GM12872 (cell line): ENCODE data around the gene SGK1.

Experiments used
- TF ChIP-seq, protein P1 (sequence below): IDR thresholded peaks from 3 replicates; pipeline ENCODE4 v1.5.1; 2011; ENCODE audit warnings: low read depth, mild to moderate bottlenecking, low read length, moderate library complexity; ENCODE audit not compliant: insufficient read depth

The SGK1 gene

DNA sequence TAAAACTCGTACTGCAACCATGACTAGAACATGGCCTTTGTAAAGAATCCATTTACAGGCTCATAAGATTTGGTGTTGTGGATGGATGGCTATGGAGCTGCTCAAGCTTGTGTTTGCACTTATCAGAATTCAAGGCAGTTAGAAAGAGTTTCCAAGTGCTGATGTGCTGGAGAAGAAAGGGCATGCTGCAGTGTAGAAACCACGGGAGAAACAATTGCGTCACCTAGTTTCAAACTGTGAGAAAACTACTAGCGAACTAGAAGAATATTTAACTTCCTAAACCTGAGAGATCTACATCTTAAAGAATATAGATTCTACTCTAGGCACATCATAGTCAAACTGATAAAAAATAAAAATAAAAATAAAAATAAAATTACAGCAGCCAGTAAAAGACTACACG is 116.2 kb downstream of the SGK1 start:
- TF ChIP-seq, protein P1, sequence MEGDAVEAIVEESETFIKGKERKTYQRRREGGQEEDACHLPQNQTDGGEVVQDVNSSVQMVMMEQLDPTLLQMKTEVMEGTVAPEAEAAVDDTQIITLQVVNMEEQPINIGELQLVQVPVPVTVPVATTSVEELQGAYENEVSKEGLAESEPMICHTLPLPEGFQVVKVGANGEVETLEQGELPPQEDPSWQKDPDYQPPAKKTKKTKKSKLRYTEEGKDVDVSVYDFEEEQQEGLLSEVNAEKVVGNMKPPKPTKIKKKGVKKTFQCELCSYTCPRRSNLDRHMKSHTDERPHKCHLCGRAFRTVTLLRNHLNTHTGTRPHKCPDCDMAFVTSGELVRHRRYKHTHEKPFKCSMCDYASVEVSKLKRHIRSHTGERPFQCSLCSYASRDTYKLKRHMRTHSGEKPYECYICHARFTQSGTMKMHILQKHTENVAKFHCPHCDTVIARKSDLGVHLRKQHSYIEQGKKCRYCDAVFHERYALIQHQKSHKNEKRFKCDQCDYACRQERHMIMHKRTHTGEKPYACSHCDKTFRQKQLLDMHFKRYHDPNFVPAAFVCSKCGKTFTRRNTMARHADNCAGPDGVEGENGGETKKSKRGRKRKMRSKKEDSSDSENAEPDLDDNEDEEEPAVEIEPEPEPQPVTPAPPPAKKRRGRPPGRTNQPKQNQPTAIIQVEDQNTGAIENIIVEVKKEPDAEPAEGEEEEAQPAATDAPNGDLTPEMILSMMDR: no peak

DNA sequence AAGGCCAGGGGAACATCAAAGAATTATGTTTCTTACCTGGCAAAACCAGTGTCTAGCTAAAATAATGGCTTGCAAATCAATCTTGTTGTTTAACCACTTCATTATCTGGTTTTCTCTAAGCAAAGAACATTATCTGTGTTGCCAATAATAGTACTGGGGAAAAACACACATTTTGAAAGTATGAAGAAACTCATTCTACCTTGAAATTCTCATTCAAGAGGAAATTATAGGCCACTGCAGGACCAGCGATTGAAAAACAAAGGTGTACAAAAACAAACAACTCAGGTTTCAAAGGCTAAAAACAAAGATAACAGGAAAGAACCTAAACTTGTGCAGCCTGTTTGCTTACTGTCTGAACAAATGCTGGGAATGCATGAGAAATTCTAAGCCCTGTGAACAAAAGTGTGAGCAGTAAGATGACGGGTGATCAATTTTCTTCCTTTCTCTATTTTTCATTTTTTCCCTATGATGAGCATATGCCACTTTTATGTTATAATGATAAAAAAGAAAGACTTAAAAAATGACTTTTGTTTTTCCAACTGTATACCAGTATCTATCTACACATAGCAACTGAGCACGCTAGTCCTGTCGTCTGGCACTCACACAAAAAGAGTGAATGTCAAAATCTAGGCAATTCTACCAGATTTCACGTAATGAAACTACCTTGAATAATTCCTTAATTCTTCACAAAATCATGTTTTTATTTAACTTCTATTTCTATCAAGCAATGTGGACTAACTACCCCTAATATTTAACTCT is 117.9 kb downstream of the SGK1 start:
- TF ChIP-seq, protein P1: no peak

DNA sequence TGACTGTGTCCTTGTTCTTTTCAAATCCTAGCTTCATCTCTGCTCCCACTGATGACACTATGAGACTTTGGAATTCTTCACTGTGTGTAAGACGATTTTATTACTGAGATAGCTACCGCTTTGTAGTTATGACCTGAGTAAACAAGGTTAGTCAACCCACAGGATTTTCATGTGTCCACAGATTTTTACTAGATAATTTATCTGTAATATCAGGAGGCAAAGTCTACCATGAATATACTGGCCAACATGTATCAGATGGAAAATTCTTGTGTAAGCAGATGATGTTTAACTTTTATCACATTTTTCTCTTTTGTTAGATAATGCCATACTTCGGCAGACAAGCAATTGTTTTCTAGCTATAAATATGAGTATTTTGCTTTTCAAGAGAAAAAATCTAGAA is 119.8 kb downstream of the SGK1 start:
- TF ChIP-seq, protein P1: no peak

DNA sequence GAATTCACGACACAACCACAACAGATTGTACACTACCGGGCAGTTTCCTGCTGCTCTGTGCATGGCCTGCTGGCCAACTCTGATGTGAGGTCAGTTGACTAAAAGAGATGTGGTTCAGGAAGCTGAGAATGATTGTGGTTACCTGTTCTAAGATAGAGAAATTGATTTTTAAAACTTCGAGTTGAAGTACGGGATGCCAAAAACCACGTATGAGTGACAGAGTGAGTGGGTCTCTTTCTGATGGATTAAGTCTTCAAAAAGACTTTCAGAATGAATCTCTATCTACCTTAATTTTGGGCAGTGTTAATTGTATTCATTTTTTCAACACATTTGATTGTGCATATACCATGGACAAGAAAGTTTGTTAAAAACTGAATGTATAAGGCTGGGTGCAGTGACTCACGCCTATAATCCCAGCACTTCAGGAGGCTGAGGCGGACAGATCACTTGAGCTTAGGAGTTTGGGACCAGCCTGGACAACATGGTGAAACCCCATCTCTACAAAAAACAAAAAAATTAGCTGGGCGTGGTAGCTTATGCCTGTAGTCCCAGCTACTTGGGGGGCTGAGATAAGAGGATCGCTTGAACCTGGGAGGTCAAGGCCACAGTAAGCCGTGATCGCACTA is 121.2 kb downstream of the SGK1 start:
- TF ChIP-seq, protein P1: no peak

DNA sequence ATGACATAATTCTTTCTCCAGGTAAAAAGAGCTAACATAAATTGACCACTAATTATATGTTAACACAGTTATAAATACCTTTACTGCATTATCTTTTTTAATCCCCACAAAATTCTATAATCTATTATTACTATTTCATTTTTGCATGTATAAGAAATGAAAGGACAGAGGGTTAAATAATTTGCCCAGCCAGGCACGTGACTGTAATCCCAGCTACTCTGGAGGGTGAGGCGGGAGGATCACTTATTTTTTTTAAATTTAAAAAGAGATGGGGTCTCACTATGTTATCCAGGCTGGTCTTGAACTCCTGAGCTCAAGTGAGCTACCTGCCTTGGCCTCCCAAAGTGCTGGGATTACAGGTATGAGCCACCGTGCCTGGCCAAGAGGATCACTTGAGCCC is 121.9 kb downstream of the SGK1 start:
- TF ChIP-seq, protein P1: no peak

DNA sequence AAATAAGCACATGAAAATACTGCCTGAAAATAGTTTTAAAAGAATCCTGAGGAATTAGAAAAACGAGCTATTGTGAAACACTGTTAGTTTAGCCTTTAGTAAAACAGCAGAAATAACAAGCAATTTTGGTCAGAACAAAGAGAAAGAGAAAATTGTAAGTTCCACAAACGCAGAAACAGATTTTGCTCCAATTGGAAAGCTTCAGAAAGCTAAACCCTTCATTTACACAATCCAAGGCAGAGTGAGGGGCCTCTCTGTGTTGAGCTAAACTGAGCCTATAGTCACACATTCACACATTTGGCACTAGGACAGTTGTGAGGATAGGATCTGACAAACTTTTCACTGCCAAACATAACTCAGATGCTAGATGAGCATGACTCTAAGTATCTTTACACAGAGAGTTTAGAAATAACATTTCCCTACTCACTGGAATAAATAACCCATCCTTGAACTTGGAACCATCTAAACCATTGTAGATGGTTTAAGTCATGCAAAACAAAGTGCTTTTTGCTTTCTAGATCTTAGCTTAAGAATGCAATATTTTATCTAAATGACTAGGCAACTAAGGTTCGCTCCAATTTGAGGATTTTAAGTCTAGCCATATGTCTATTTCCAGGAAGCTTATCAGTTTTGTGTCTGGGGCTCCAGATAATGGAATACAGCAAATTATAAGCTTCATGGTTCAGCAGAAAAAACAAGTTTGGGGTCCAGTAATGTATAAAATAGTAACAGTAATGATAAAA is 122.6 kb downstream of the SGK1 start:
- TF ChIP-seq, protein P1: no peak
